ENCODE measurements around the gene WDR75. TPM values are rescaled to one million over a fixed set of nuclear protein-coding genes. Genes with fewer than 3 reads are reported as not detected.

WDR75 gene
- total and polyA plus RNA-seq, 2 of the 13 experiments (the other 11 are each of a cell fraction or from before 2014, with no cell fraction given) = 63.0 to 74.1 TPM

DNA sequence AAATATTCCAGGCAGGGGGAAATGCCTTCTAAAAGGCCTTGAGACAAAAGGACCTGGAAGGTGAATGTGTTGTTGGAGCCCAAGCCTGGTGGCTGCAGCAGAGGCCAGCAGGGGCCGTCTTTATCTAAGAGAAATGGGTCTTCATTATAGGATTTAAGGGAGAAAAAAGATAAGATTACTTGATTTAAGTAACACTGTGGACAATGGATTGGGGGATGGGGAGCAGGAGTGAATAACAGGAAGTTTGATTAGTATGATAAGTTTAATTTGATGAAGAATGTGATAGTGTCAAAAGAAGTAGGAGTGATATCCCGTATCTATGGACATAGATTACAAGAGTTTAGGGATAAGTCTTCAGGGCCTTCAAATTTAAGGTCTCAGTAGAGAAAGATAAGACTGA lies 64.2 kb downstream of the WDR75 start:
- CTCF ChIA-PET (ENCODE audit: low intra/inter-chr PET ratio, low total read pairs) = no interaction called here
- POLR2A ChIA-PET = no interaction called here
- no peaks in the 10 kb centered on the region for H4K20me1 ChIP-seq (ENCODE audit: insufficient read depth, low read length)
- H3K4me3 ChIP-seq (replicated peaks in 1 of 3; ENCODE audit: insufficient read depth in 1 of 3, low read depth in 2 of 3, low read length in 3 of 3) = no peak overlapping the region
- in situ Hi-C loops (cut with HindIII; ENCODE audit: extremely low pct_ligation_motif_present, low pct_unique_long_range_greater_than_20kb) (no loop called here), intact Hi-C loops (cut with micrococcal nuclease; ENCODE audit: unreplicated experiment) (loop anchor here (5.0 kb wide), 1 partner anchor 52 kb away; no protein-coding TSS in a partner anchor)
- H3K27me3 ChIP-seq (ENCODE audit: control insufficient read depth in 1 of 2, insufficient read depth in 2 of 2, low read length in 2 of 2) = no peaks in the 10 kb centered on the region
- FAIRE-seq (no peak), DNase-seq (ENCODE audit: low spot score) (no peak), ATAC-seq (no peak)
- H3K9ac ChIP-seq (ENCODE audit: insufficient read depth, low read depth, low read length) = no peak overlapping the region
- no peaks in the 10 kb centered on the region for H3K36me3 ChIP-seq (replicated peaks in 1 of 2; ENCODE audit: control insufficient read depth in 1 of 2, insufficient read depth in 2 of 2, low read length in 2 of 2)
- no TSS peak for BruUV-seq (replicated peaks)
- no peak for TF ChIP-seq REPIN1 (CRISPR knock-in tag; IDR thresholded peaks at IDR 0.05; ENCODE audit: borderline replicate concordance, low read depth)
- no peak for TF ChIP-seq ZSCAN25 (CRISPR knock-in tag; IDR thresholded peaks at IDR 0.05)
- no peak for TF ChIP-seq MEIS2 (CRISPR knock-in tag; IDR thresholded peaks at IDR 0.05)
- TF ChIP-seq PAF1 (CRISPR knock-in tag; IDR thresholded peaks at IDR 0.05) = no peak
- no peak for TF ChIP-seq NFE2 (CRISPR knock-in tag; IDR thresholded peaks at IDR 0.05)
- no peak for TF ChIP-seq ZBTB42 (CRISPR knock-in tag; IDR thresholded peaks at IDR 0.05)
- no peak for TF ChIP-seq ZSCAN29 (CRISPR knock-in tag; conservative IDR thresholded peaks at IDR 0.05)
- TF ChIP-seq, protein P1, sequence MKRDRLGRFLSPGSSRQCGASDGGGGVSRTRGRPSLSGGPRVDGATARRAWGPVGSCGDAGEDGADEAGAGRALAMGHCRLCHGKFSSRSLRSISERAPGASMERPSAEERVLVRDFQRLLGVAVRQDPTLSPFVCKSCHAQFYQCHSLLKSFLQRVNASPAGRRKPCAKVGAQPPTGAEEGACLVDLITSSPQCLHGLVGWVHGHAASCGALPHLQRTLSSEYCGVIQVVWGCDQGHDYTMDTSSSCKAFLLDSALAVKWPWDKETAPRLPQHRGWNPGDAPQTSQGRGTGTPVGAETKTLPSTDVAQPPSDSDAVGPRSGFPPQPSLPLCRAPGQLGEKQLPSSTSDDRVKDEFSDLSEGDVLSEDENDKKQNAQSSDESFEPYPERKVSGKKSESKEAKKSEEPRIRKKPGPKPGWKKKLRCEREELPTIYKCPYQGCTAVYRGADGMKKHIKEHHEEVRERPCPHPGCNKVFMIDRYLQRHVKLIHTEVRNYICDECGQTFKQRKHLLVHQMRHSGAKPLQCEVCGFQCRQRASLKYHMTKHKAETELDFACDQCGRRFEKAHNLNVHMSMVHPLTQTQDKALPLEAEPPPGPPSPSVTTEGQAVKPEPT (CRISPR knock-in tag; IDR thresholded peaks at IDR 0.05; ENCODE audit: low read depth) = no peak
- no peak for TF ChIP-seq ZNF431 (CRISPR knock-in tag; IDR thresholded peaks at IDR 0.05; ENCODE audit: borderline replicate concordance, low read depth)
- 89% methylated on average over 2 of the region's 2 CpGs for WGBS (ENCODE audit: low lambda C conversion rate)
- H3K4me1 ChIP-seq (ENCODE audit: insufficient read depth, low read length) = peaks cover 32% of the 10 kb centered on the region
- H3K9me3 ChIP-seq (ENCODE audit: low read length) = 0 out of 2 replicates have a peak, but pooled peaks cover 4% of the 10 kb centered on the region
- no peak overlapping the region for H2AFZ ChIP-seq (ENCODE audit: low read length)
- no peaks in the 10 kb centered on the region for H3K79me2 ChIP-seq (ENCODE audit: insufficient read depth, low read length)
- H3K27ac ChIP-seq (ENCODE audit: extremely low read length, insufficient read depth, low read length) = no peak overlapping the region
- H3K4me2 ChIP-seq (ENCODE audit: low read depth, low read length) = no peak overlapping the region
